ENCODE results near the gene ABLIM3.

DNA sequence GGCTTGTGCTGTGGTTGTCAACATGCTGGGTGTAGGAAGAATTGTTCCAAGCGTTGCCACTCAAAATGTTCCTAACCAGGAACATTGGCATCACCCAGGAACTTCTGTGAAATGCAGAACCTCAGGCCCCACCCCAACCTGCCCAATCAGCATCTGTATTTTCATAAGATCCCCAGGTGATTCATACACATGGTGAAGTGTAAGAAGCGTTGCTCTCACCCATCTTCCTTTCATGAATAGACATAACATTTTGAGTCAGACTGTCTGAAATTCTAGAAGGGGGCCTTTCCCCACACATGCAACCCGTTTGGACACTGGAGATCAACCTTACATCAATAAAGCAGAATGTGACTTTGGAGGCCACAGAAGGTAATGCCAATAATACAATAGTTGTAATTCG is 121.0 kb downstream of the ABLIM3 start:
- no peak for TF ChIP-seq EZH2phosphoT487 (IDR thresholded peaks at IDR 0.05; ENCODE audit: low read length)
- no peak for TF ChIP-seq EZH2 (optimal IDR thresholded peaks at IDR 0.05; ENCODE audit: low read depth, low read length)

Data from MM.1S (cell line).